Measurements from ENCODE around the gene MYOCOS. TPM values are rescaled to one million over a fixed set of nuclear protein-coding genes. Genes with fewer than 3 reads are reported as not detected.

The MYOCOS gene
- total RNA-seq, 3 donors from 2014 or later: not detected

DNA sequence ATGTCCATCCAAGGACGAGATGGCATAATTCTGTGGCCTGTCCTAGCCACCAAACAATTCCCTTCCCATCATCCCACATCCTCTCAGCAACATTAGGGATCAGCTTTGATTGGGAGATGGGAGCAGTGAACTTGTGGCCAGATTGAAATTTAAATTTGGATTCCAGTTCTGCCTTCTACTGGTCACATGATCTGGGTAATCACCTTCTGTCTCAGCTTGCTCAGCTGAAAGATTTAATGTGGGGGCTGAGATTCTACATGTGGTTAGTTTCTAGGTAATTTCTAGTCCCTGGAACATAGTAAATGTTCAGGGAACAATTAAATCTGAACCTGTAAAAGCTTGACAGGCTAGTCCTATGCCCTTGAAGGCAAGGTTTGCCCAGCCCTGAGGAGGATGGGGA lies 3.2 kb downstream of the MYOCOS start:
- Histone ChIP-seq H3K9me3 (no peaks in the 10 kb centered on the region), H3K4me1 (ENCODE audit: low read depth) (no peaks in the 10 kb centered on the region), H3K36me3 (ENCODE audit: low read depth) (no peaks in the 10 kb centered on the region), H3K4me3 (no peak overlapping the region)
- intact Hi-C loops (cut with DNase I, micrococcal nuclease): no loop called here
- no peak for DNase-seq
- TF ChIP-seq, protein P1, sequence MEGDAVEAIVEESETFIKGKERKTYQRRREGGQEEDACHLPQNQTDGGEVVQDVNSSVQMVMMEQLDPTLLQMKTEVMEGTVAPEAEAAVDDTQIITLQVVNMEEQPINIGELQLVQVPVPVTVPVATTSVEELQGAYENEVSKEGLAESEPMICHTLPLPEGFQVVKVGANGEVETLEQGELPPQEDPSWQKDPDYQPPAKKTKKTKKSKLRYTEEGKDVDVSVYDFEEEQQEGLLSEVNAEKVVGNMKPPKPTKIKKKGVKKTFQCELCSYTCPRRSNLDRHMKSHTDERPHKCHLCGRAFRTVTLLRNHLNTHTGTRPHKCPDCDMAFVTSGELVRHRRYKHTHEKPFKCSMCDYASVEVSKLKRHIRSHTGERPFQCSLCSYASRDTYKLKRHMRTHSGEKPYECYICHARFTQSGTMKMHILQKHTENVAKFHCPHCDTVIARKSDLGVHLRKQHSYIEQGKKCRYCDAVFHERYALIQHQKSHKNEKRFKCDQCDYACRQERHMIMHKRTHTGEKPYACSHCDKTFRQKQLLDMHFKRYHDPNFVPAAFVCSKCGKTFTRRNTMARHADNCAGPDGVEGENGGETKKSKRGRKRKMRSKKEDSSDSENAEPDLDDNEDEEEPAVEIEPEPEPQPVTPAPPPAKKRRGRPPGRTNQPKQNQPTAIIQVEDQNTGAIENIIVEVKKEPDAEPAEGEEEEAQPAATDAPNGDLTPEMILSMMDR (IDR thresholded peaks at IDR 0.05): no peak
- no peak for ATAC-seq

GRCh38 chr1:171627020-171627419 lies 5.0 kb downstream of the MYOCOS start:
- ATAC-seq: no peak

DNA sequence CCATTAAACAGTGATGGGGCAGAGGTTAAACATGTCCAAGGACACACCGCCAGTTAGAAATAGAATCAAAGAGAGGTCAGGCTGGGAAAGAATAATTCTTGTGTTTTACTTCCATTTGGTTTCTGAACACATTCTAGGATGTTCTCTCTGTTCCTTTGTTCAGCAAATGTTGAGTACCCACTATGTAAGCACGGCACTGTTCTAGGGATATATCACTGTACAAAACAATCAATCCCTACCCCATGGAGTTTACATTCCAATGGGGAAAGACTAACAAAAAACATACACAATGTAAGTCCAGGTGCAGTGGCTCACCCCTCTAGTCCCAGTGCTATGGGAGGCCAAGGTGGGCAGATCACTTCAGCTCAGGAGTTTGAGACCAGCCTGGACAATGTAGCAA lies 6.2 kb downstream of the MYOCOS start:
- Histone ChIP-seq H3K4me1 (ENCODE audit: low read depth) (no peaks in the 10 kb centered on the region), H3K36me3 (ENCODE audit: low read depth) (no peaks in the 10 kb centered on the region), H3K4me3 (no peak overlapping the region), H3K9me3 (no peaks in the 10 kb centered on the region)
- intact Hi-C loops (cut with DNase I, micrococcal nuclease): no loop called here
- no peak for ATAC-seq
- DNase-seq: no peak
- TF ChIP-seq, protein P1 (IDR thresholded peaks at IDR 0.05): no peak

More at GRCh38 chr1:171627020-171627419, 5.0 kb downstream of the MYOCOS start:
- no peak overlapping the region for H3K4me3 ChIP-seq
- no peaks in the 10 kb centered on the region for H3K9me3 ChIP-seq
- intact Hi-C loops (cut with DNase I, micrococcal nuclease): no loop called here
- H3K4me1 ChIP-seq (ENCODE audit: low read depth): no peaks in the 10 kb centered on the region
- H3K36me3 ChIP-seq (ENCODE audit: low read depth): no peaks in the 10 kb centered on the region
- TF ChIP-seq, protein P1 (IDR thresholded peaks at IDR 0.05): no peak
- no peak for DNase-seq

- no peak for ATAC-seq
- no peak for DNase-seq
- no peaks in the 10 kb centered on the region for H3K9me3 ChIP-seq
- TF ChIP-seq, protein P1 (IDR thresholded peaks at IDR 0.05): no peak
- intact Hi-C loops (cut with DNase I, micrococcal nuclease): no loop called here
- H3K4me1 ChIP-seq (ENCODE audit: low read depth): no peaks in the 10 kb centered on the region
- no peak overlapping the region for H3K4me3 ChIP-seq
- H3K36me3 ChIP-seq (ENCODE audit: low read depth): no peaks in the 10 kb centered on the region
Observed at GRCh38 chr1:171635661-171636060, 13.6 kb downstream of the MYOCOS start.

DNA sequence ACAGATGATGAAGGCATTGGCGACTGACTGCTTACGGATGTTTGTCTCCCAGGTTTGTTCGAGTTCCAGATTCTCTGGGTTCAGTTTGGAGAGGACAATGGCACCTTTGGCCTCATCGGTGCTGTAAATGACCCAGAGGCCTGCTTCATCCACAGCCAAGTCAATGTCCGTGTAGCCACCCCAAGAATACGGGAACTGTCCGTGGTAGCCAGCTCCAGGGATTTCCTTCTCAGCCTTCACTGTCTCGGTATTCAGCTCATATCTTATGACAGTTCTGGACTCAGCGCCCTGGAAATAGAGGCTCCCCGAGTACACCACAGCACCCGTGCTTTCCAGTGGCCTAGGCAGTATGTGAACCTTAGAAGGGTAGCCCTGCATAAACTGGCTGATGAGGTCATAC lies 14.1 kb downstream of the MYOCOS start:
- ATAC-seq (no peak), DNase-seq (no peak)
- H3K36me3 ChIP-seq (ENCODE audit: low read depth): no peaks in the 10 kb centered on the region
- H3K4me1 ChIP-seq (ENCODE audit: low read depth): no peaks in the 10 kb centered on the region
- intact Hi-C loops (cut with DNase I, micrococcal nuclease): no loop called here
- H3K9me3 ChIP-seq: no peaks in the 10 kb centered on the region
- TF ChIP-seq, protein P1 (IDR thresholded peaks at IDR 0.05): no peak
- no peak overlapping the region for H3K4me3 ChIP-seq

DNA sequence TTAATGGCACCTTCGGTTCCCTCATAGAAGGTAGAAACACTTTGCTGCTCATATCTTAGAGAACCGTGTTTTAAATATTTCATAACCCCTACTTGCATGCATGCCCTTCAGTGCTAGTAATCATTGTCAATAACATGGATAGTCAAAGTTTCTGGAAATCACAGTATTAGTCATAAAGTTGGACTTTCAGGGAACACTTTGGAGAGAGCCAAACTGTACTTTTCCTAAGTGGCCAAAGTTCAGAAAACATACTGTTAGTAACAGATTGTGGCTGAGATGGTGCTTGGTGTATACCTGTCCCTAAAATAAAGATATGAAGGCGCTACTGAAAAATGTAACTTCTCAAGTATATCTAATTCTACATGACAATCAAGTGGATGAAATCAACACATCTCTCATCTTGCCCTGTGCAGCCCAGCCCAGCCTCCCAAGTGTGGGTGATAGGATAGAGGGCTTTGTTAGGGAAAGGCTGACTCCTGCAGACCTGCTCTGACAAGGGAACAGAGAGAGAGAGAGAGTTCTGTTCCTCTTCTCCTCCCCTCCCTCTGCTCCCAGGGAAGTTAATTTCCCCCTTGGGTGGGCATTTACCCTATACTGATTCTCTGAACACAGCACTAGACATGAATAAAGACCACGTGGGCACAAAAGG lies 16.0 kb downstream of the MYOCOS start:
- DNase-seq: no peak
- no peak for ATAC-seq

More for the DNA sequence above, 16.0 kb downstream of the MYOCOS start:
- Histone ChIP-seq H3K4me1 (ENCODE audit: low read depth) (no peaks in the 10 kb centered on the region), H3K4me3 (no peak overlapping the region), H3K9me3 (no peaks in the 10 kb centered on the region), H3K36me3 (ENCODE audit: low read depth) (no peaks in the 10 kb centered on the region)
- intact Hi-C loops (cut with DNase I, micrococcal nuclease): no loop called here
- TF ChIP-seq, protein P1 (IDR thresholded peaks at IDR 0.05): no peak
